ENCODE results near the gene CLBA1.

GRCh38 chr14:105028251-105028927, 42.8 kb downstream of the CLBA1 start:
- no peak for TF ChIP-seq ZNF384 (IDR thresholded peaks at IDR 0.05)
- no peak for TF ChIP-seq SP1 (IDR thresholded peaks at IDR 0.05)
- no peak for TF ChIP-seq ARNT (IDR thresholded peaks at IDR 0.05)
- TF ChIP-seq TARDBP (IDR thresholded peaks at IDR 0.05) = no peak
- TF ChIP-seq CTBP1 (IDR thresholded peaks at IDR 0.05; ENCODE audit: borderline replicate concordance) = no peak
- no peak for TF ChIP-seq FOXK2 (IDR thresholded peaks at IDR 0.05)
- TF ChIP-seq NFRKB (IDR thresholded peaks at IDR 0.05) = no peak
